Skeletal muscle satellite cell (primary cell): ENCODE data around the gene AFF3.
"Not testable (repeated sequence)": the region's sequence is repeated elsewhere in the genome, so short reads cannot be mapped to it uniquely, and the experiment has no call there.

Source experiments
- H3K27me3 ChIP-seq: 2 replicates; pipeline ENCODE4 v1.7.0; 2013; ENCODE audit warnings: low read length; ENCODE audit not compliant: control insufficient read depth, insufficient read depth
- H3K36me3 ChIP-seq: 2 replicates; pipeline ENCODE4 v1.7.0; 2013; ENCODE audit warnings: mild to moderate bottlenecking, control low read depth, low read length; ENCODE audit not compliant: insufficient read depth
- H3K4me1 ChIP-seq: 2 replicates; pipeline ENCODE4 v1.7.0; 2013; ENCODE audit warnings: low read length; ENCODE audit not compliant: control insufficient read depth, insufficient read depth
- H3K4me2 ChIP-seq: 2 replicates; pipeline ENCODE4 v1.7.0; 2013; ENCODE audit warnings: mild to moderate bottlenecking, low read length
- H3K4me3 ChIP-seq: 2 replicates; pipeline ENCODE4 v1.7.0; 2013; ENCODE audit warnings: low read length
- H3K9ac ChIP-seq: 2 replicates; pipeline ENCODE4 v1.7.0; 2013; ENCODE audit warnings: mild to moderate bottlenecking, low read depth, low read length, moderate library complexity
- H3K9me3 ChIP-seq: replicated peaks from 2 replicates; pipeline ENCODE4 v1.7.0; 2013; ENCODE audit warnings: mild to moderate bottlenecking, control low read depth, low read length

Gene AFF3

DNA sequence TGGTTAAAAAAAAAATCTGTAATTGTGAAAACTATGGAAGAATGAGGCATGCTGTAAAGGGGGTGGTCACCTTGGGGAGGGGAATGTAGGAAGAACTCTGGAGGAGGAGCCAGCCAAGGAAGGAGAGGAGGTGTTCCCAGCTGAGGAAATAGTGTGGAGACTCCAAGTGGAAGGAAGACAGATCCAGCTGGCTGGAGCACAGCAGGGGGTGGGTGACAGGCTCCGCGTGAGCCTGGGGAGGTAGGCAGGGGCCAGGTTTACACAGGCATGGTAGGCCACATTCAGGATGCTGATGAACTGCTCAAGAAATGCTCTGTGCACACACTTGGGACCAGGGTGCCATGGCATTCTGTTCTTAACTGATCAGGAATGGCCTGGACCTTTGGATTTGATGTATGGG, 16.8 kb downstream of the AFF3 start:
- Histone ChIP-seq H3K4me3 (no peak overlapping the region), H3K4me1 (no peaks in the 10 kb centered on the region), H3K36me3 (no peaks in the 10 kb centered on the region), H3K27me3 (no peaks in the 10 kb centered on the region), H3K9ac (no peak overlapping the region), H3K9me3 (no peaks in the 10 kb centered on the region), H3K4me2 (no peak overlapping the region)

DNA sequence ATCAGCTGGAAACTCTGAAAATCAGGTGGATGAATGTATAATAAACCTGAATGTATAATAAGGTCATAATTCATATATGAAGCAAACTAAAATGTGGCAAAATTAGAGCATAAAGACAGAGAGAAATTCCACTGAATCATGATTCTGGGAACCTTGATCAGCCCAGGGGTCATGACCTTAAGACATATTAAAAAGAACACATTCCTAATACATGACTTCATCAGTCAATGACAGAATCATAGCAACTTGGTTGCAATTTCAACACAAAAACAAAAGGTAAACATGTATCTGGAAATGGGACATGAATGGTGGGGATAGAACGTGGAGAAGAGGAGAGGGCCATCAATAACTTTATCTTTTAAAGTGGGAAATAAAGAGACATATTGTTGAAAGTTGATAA, 17.6 kb downstream of the AFF3 start:
- Histone ChIP-seq H3K4me2 (no peak overlapping the region), H3K9ac (no peak overlapping the region), H3K9me3 (no peaks in the 10 kb centered on the region), H3K36me3 (no peaks in the 10 kb centered on the region), H3K4me1 (no peaks in the 10 kb centered on the region), H3K27me3 (no peaks in the 10 kb centered on the region), H3K4me3 (no peak overlapping the region)

DNA sequence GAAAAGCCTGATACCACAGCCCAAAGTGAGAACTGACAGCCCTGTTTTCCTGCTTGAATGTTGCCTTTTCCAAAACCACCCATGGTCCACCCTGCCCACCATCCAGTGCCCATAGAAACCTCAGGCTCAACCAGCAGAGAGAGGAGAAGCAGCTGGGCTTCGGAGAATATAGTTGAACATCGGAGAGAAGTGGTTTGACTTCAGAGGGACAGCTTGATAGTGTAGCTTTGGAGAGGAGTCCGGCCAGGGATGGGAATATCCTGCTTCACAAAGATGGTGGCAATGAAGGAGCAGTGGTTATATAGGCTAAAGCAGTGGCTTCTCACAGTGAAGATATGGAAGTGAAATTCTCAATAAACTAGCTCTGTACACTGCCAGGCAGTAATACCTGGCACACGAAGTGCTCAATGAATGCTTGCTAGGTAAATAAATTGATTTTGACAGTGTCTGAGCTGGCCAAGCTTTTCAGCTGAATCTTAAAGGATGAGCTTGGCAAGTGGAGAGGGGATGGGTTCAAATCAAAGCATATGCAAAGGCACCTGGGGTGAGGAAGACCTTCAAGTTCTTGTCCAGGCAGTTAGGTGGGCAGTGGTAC, 21.2 kb downstream of the AFF3 start:
- Histone ChIP-seq H3K4me1 (no peaks in the 10 kb centered on the region), H3K4me2 (no peak overlapping the region), H3K36me3 (no peaks in the 10 kb centered on the region), H3K27me3 (no peaks in the 10 kb centered on the region), H3K9ac (no peak overlapping the region), H3K4me3 (no peak overlapping the region), H3K9me3 (no peaks in the 10 kb centered on the region)

DNA sequence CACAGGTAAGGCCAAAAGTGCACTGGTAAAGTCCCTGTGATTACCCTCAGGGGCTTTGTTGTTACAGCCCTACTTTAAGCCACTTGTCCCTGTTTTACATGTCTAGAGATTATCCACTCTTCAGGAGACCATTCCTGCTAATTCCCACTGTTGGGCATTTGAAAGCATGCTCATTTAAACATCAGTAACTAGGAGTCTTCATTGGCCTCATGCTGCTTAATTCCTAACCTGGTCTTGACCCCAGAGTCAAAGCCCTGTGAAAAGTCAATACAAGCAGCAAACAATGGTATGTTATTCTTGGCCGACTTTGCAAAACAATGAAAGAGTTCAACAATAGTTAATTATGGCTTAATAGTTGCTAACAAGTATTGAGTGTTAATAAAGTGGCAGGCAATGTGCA, 23.2 kb downstream of the AFF3 start:
- Histone ChIP-seq H3K36me3 (no peaks in the 10 kb centered on the region), H3K4me1 (no peaks in the 10 kb centered on the region), H3K4me3 (no peak overlapping the region), H3K9ac (no peak overlapping the region), H3K4me2 (no peak overlapping the region), H3K9me3 (no peaks in the 10 kb centered on the region), H3K27me3 (no peaks in the 10 kb centered on the region)

DNA sequence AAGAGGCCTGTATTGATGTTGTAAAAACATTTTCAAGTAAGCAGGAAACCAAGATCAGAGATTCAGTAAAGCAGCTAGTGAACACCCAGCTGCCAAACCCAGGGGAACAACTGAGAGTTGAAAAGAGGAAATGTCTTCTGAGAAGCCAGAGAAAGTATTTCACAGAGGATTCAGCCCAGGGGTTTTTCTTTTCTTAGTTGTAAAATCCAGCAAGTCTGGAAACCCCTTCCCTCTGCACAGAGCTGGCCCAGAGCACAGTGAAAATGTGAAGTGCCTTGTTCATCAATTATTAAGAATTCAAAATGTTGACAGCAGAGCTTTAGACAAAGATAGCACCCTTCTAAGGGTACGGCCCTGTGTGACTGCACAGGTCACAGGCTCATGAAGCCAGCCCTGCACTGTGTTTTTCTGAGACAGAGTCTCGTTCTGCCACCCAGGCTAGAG, 28.4 kb downstream of the AFF3 start:
- H3K4me1 ChIP-seq = no peaks in the 10 kb centered on the region
- no peak overlapping the region for H3K4me2 ChIP-seq
- no peaks in the 10 kb centered on the region for H3K36me3 ChIP-seq

DNA sequence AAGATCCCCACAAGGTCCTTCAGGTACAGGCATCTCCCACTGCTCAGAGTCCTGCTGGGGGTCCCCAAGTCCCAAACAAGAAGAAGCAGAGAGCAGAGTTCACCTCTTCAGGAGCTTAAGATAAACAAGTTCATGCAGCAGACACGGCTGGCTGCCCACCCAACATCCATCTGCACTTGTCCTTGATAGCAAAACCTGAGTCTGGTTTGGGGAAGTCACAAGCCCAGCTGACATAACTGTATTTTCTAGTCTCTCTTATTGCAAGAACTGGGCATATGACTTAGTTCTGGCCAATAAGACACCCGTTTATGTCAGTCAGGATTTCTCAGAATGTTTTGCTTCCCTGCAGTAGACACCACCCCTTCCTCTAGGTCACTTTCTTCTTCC, 31.8 kb downstream of the AFF3 start:
- H3K4me2 ChIP-seq = no peak overlapping the region
- H3K36me3 ChIP-seq = no peaks in the 10 kb centered on the region
- no peak overlapping the region for H3K4me3 ChIP-seq
- H3K27me3 ChIP-seq = peaks cover 41% of the 10 kb centered on the region
- H3K9me3 ChIP-seq = no peaks in the 10 kb centered on the region
- no peaks in the 10 kb centered on the region for H3K4me1 ChIP-seq
- no peak overlapping the region for H3K9ac ChIP-seq

More for the DNA sequence above, 28.4 kb downstream of the AFF3 start:
- Histone ChIP-seq H3K4me3 (no peak overlapping the region), H3K27me3 (peaks cover 14% of the 10 kb centered on the region), H3K9me3 (no peaks in the 10 kb centered on the region), H3K9ac (no peak overlapping the region)

DNA sequence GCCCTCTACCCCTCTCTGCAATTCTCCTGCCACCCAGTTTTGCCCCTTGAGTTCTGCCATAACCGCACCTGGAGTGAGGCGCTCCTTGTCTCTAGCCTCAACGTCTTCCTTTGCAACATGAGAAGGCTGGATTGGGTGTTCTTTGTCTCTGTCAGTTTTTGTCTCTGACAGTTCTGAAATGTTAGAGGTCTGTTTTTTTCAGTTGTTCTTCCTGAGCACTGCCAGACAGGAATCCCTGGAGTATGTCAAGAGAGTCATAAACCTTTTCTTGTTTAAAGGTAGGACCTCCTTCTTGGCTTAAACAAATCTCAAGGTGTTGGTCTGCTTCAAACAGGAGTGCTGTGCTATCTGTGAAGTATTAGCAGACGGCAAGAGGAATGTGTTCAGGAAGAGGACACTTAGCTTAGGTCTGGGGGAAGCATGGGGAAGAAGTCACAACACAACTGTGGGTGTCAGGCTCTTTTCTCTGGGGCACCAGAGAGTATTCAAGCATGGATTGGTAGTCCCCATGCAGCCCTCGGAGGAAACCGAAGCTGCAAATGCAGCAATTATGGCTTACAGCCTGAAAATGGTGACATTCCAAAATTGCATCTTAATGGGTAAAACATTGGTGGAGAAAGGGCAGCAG, 32.3 kb downstream of the AFF3 start:
- no peak overlapping the region for H3K4me3 ChIP-seq
- H3K9ac ChIP-seq = no peak overlapping the region
- no peak overlapping the region for H3K4me2 ChIP-seq
- peaks cover 46% of the 10 kb centered on the region for H3K27me3 ChIP-seq
- H3K36me3 ChIP-seq = no peaks in the 10 kb centered on the region
- H3K4me1 ChIP-seq = no peaks in the 10 kb centered on the region
- no peaks in the 10 kb centered on the region for H3K9me3 ChIP-seq

DNA sequence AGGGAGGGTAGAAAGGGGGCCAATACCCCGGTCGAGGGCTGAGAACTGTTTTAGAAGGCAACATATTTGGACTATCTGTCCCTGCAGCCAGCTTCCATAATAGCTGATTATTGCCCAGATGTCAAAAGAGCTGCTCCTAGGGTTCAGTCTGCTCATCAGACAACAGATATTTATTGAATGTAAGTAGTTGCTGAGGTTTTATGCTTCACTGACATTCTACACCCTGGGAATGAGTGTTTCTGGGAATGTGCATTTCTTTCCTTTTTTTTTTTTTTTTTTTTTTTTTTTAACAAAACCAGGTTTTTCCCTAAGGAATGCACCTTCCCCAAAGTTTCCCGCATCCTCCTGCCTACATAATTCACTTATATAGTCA, 33.8 kb downstream of the AFF3 start:
- H3K9me3 ChIP-seq, H3K4me2 ChIP-seq, H3K4me1 ChIP-seq, H3K36me3 ChIP-seq, H3K4me3 ChIP-seq, H3K9ac ChIP-seq: not testable (repeated sequence)
- H3K27me3 ChIP-seq = peaks cover 47% of the 10 kb centered on the region

DNA sequence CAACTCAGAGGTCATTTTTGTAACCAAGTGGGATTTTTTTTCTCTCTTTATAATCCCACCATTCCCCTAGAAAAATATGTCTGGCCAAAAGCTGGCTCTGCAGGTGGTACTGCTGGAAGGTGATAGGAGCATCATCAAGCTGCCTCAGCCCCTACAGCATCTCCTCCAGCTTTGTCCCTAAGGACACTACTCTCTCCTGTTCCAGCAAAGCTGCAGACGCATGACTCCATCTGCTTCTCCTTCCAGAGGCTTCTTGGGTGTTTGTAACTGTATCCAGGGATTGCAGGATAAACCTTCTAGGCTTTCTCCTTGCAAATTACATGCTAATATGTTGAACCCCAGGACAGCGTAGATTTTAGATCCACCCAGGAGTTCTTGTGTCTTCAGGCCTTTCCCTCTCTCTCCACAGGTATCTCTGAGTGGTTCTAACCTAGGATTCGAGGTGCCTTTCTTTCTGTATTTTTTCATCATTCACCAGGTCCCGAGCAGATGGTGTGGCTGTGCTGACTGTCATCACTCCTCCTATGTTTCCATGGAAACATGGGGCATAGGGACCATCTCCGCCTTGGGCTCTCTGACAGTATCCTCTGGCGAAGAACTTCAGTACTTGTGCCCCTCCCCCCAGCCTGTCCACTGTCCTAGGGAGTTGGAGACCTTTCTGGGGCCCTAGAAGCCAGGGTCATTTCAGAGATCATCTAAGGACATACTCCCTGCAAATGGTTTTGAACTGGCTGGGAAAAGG, 34.3 kb downstream of the AFF3 start:
- Histone ChIP-seq H3K9ac (no peak overlapping the region), H3K4me2 (no peak overlapping the region), H3K36me3 (no peaks in the 10 kb centered on the region), H3K27me3 (peaks cover 47% of the 10 kb centered on the region), H3K4me3 (no peak overlapping the region), H3K4me1 (no peaks in the 10 kb centered on the region), H3K9me3 (no peaks in the 10 kb centered on the region)

DNA sequence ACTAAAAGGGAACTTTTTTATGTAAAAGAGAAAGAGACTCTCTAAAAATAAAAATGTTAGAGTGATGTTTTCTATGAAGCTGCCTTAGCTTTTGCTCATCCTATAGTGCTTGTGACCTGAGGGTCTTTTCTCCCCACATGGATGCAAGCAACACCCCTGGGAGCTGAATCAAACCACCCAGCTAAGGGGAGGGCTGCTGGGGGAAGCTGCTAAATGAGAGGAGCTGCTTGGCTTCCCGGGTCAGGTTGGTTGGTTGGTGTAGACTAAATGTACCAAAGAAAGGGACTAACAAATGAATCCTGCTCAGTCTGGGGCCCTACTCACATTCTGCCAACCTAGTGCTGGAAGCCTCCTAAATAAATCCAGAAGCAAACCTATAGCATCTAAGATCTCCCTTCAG, 35.0 kb downstream of the AFF3 start:
- Histone ChIP-seq H3K9me3 (no peaks in the 10 kb centered on the region), H3K4me1 (no peaks in the 10 kb centered on the region), H3K27me3 (peaks cover 47% of the 10 kb centered on the region), H3K9ac (no peak overlapping the region), H3K36me3 (no peaks in the 10 kb centered on the region), H3K4me3 (no peak overlapping the region), H3K4me2 (no peak overlapping the region)

DNA sequence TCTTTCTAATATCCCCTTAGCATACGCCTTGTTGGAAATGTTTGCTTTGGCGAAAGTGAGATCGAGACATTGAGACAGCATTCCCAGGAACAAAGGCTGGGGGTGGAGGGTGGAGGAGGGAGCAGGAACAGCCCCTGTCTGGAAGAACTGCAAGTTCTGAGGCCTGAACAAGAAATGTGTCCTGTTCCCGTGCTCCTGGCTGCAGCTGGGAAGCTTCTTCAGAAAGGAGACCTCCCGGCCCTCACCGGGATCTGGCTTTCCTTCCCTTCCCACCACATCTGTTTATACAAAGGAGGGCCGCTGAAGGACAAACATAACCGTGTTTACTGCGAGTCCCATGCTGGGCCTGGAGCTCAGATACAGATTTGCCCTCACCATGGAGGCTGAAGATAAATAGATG, 35.9 kb downstream of the AFF3 start:
- Histone ChIP-seq H3K36me3 (no peaks in the 10 kb centered on the region), H3K9ac (no peak overlapping the region), H3K4me3 (no peak overlapping the region), H3K4me2 (no peak overlapping the region), H3K27me3 (peaks cover 44% of the 10 kb centered on the region), H3K4me1 (no peaks in the 10 kb centered on the region), H3K9me3 (no peaks in the 10 kb centered on the region)

DNA sequence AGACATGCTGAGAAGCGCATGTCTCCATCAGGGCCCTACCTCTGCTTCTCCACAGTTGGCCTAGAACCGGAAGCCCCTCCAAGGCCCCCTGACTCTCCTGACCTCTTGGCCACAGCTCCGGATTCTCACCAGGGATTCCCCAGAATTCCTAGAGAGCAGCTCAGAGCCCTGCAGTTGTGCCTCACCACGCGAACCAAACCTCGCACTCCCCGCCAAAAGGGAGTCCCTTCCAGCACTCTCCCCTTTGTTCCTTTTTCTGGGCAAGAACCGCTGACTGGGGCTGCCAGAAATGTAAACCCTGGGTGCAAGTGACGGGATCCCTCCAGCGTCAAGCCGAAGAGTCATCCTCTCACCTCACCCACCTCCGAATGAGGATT, 36.7 kb downstream of the AFF3 start:
- Histone ChIP-seq H3K4me3 (no peak overlapping the region), H3K4me2 (no peak overlapping the region), H3K4me1 (no peaks in the 10 kb centered on the region), H3K9ac (no peak overlapping the region), H3K9me3 (no peaks in the 10 kb centered on the region), H3K36me3 (no peaks in the 10 kb centered on the region), H3K27me3 (peaks cover 43% of the 10 kb centered on the region)
